ENCODE results near the gene COL5A1. TPM values are rescaled to one million over a fixed set of nuclear protein-coding genes. Genes with fewer than 3 reads are reported as not detected.
"Not testable (repeated sequence)": the region's sequence is repeated elsewhere in the genome, so short reads cannot be mapped to it uniquely, and the experiment has no call there.

COL5A1 gene
- total RNA-seq, 1 donor from 2014 or later = 79.4 TPM

DNA sequence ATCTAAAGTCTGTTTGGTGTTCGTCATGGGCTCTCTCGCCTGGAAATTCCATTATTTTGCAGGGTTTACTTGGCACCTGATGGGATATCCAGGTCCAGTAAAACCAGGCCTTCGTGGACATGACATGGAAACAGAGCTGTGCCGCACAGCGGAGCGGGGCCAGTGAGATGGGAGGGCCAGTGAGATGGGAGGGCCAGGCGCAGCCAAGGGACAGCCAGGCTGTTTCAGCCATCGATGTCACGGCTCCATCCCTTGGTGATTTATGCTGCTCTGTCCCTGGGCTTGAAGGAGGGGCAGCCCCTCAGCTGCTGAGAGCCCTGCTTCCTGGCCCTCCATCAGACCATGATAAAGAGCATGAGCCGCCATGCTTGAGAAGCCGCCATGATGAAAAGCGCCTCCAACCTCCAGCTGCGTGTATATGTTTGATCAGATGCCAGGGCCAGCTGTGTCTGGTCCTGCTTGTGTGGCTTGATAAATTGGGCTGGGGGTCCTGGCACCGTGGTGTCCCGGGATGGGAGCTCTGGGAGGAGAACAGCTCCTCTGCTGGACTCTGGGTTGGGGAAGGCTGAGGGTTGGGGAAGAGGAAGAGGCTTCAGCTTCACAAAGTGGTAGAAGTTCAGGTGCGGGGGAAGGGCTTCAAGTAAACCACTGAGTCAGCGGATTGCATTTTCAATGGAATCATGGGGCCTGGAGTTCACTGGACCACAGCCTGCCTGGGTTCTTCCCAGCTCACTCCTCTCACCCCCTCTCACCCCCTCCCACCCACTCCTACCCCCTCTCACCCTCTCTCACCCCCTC, 6.1 kb upstream of the COL5A1 start:
- DNase-seq (ENCODE audit: low spot score) = peak; percentile 49
- no peak for ATAC-seq
- intact Hi-C loops (cut with DNase I) = no loop called here

DNA sequence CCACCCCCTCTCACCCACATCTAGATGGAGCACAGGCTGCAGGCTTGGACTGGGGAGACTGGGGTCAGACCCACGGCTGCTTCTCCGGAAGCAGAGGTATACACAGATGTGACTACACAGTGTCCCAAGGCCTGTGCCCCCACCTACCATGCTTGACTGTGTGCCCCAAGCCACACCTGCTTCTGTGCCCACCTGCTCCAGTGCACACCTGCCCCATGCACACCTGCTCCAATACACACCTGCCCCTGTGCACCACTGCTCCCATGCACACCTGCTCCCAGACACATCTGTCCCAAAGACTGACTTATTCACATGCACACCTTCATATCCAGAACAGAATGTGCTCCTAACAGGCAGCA, 5.5 kb upstream of the COL5A1 start:
- peak; percentile 18 for DNase-seq (ENCODE audit: low spot score)
- ATAC-seq = no peak
- intact Hi-C loops (cut with DNase I) = no loop called here

- DNase-seq (ENCODE audit: low spot score) (peak; percentile 73), ATAC-seq (no peak)
- intact Hi-C loops (cut with DNase I) = no loop called here
These were observed 4.4 kb upstream of the COL5A1 start for GRCh38 chr9:134637241-134637640.

GRCh38 chr9:134637696-134638501, 3.7 kb upstream of the COL5A1 start:
- DNase-seq (ENCODE audit: low spot score) (peak; percentile 56), ATAC-seq (no peak)
- intact Hi-C loops (cut with DNase I) = no loop called here

- ATAC-seq (no peak), DNase-seq (ENCODE audit: low spot score) (no peak)
- intact Hi-C loops (cut with DNase I) = no loop called here
These were observed 3.0 kb upstream of the COL5A1 start for GRCh38 chr9:134638502-134639090.

DNA sequence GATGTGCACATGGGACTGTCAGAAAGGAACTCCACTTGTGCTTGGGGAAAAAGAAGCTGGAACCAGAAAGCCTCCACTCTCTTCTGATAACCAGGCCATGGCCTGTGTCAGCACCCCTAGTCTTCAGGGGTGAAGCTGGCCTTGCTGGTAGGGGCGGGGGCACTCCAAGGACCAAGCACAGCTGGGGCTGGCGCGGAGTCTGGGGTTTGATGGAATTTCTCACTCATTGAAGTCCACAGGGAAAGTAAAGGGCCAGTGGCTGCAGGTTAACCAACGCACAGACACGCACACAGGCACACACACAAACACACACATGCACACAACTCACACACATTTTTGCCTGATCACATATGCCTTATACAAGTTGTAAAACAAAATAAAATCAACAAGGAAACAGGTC, 1.6 kb upstream of the COL5A1 start:
- DNase-seq (ENCODE audit: low spot score) (no peak), ATAC-seq (no peak)
- intact Hi-C loops (cut with DNase I) = loop anchor here (10.0 kb wide), 1 partner anchor 185 kb away; no protein-coding TSS in a partner anchor

DNA sequence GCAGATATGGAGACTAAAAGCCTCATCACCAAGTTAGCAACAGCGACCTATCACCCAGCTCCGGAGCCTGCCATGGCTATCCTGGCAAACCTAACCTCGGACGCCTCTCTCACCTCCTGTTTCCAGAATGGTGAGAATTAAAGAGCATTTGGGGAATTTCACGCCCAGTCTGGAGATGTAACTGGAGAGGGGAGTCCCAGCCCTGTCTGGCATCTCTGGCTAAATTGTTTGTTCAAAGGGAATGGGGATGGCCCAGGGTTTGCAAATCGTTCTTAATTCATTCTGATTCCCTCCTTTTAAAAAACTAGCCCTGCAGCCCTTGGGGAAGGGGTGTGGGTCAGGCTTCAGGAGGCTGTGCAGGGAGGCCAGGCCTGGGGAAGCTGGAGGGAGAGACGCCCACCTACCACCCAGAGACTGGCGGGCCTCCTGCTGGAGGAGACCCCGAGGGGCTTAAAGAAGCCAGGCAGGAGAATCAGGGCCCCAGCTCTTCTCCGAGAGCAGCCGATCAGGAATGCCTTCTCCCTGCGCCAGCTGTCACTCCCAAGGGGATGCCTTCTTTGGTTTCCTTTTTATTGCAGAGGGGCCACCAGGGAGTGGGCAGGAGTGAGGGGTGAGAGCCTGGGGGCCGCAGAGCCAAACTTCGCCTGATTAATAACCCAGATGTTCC, 964 bp upstream of the COL5A1 start:
- DNase-seq (ENCODE audit: low spot score) (no peak), ATAC-seq (no peak)
- intact Hi-C loops (cut with DNase I) = loop anchor here (10.0 kb wide), 1 partner anchor 186 kb away; no protein-coding TSS in a partner anchor

DNA sequence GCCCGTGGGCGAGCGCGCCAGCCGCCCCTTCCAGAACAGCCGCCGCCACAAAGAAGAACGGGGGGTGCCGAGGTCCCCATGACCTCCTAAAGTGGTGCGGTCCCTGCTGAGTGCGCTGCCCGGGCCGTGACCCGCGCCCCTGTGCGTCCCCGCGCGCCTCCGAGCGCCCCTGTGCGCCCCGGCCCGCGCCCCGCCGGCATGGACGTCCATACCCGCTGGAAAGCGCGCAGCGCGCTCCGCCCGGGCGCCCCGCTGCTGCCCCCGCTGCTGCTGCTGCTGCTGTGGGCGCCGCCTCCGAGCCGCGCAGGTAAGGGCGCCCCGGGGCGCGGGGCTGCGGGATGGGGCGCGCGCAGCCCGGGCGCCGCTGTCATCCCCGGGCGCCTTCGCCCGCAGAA, 384 bp downstream of the COL5A1 start:
- ATAC-seq = no peak
- no peak for DNase-seq (ENCODE audit: low spot score)
- intact Hi-C loops (cut with DNase I) = loop anchor here (10.0 kb wide), 1 partner anchor 187 kb away; no protein-coding TSS in a partner anchor

GRCh38 chr9:134642385-134643181, 980 bp downstream of the COL5A1 start:
- peak; percentile 77 for ATAC-seq
- peak; percentile 85 for DNase-seq (ENCODE audit: low spot score)
- intact Hi-C loops (cut with DNase I) = loop anchor here (10.0 kb wide), 1 partner anchor 188 kb away; no protein-coding TSS in a partner anchor

DNA sequence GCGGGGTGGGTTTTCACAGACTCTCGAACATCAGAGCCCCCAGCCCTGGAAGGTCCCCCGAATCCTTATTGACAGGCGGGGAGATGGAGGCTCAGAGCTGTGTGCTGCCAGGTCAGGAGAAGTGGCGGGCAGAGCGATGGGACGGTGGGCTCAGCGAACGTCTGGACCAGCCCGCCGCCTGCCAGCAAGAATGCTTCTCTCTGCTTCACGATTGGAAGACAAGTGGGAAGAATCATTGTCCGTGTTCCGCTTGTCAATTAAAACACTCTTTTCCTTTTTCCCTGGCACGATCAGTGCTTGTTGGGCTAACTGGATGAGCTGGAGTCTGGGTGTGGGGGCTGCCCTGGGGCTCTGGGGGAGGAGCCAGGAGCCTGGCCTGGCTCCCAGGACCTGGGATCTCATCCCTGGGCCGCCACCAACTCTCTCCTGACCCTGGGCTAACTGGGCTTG, 1.6 kb downstream of the COL5A1 start:
- no peak for DNase-seq (ENCODE audit: low spot score)
- ATAC-seq = no peak
- intact Hi-C loops (cut with DNase I) = loop anchor here (10.0 kb wide), 1 partner anchor 188 kb away; no protein-coding TSS in a partner anchor

DNA sequence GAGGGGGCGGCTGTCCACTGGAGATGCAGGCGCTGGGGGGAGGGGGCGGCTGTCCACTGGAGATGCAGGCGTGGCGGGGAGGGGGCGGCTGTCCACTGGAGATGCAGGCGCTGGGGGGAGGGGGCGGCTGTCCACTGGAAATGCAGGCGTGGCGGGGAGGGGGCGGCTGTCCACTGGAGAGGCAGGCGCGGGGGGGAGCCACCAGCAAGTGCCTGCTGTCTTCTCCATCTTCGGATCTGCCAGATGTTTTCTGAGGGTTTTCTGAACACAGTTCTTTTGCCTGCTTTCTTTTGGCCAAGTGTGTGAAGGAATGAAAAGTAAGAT, 2.8 kb downstream of the COL5A1 start:
- ATAC-seq; DNase-seq (ENCODE audit: low spot score): not testable (repeated sequence)
- intact Hi-C loops (cut with DNase I) = loop anchor here (10.0 kb wide), 1 partner anchor 190 kb away; no protein-coding TSS in a partner anchor

DNA sequence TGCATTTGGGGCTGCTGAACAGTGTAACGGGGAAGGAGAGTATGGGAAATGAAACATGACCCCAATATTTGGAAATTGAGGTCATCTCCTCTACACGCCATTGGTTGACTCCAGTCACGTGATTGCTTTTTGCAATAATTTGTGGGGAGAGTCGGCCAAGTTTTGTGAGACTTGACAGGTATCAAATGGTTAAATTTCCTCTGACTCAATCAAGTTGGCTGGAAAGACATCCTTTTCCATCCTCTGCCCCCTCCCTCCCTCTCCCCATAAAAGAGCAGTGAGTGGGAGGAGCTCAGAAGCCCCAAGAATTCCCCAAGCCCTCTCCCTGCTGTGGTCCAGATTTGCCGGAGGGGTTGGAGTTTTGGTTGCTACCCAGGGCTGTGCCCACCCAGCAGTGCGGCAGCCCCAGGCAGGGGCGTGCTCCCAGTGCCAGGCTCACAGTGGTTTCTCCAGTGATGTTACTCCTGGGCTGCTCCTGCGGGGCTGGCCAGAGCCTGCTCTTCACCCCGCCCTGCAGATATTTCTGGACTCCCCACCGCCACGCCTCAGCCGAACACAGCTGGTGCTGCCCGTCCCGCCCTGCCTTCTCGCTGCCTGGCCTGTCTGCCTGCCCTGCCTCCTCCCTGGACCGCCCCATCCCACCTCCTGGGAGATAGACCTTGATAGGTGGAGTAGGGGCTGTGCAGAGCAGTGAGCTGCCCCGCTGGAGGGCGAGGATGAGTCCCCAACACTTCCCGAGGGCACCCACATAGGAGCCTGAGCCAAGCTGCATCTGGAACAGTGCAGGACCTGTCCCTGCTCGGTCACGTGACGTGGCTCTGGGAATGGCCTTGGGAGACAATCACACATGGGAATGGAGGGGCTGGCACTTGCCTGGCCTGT, 3.4 kb downstream of the COL5A1 start:
- peak; percentile 69 for ATAC-seq
- DNase-seq (ENCODE audit: low spot score) = peak; percentile 90
- intact Hi-C loops (cut with DNase I) = loop anchor here (10.0 kb wide), 1 partner anchor 190 kb away; no protein-coding TSS in a partner anchor

GRCh38 chr9:134645607-134646365, 4.2 kb downstream of the COL5A1 start:
- no peak for DNase-seq (ENCODE audit: low spot score)
- intact Hi-C loops (cut with DNase I) = loop anchor here (10.0 kb wide), 1 partner anchor 191 kb away; no protein-coding TSS in a partner anchor
- no peak for ATAC-seq

DNA sequence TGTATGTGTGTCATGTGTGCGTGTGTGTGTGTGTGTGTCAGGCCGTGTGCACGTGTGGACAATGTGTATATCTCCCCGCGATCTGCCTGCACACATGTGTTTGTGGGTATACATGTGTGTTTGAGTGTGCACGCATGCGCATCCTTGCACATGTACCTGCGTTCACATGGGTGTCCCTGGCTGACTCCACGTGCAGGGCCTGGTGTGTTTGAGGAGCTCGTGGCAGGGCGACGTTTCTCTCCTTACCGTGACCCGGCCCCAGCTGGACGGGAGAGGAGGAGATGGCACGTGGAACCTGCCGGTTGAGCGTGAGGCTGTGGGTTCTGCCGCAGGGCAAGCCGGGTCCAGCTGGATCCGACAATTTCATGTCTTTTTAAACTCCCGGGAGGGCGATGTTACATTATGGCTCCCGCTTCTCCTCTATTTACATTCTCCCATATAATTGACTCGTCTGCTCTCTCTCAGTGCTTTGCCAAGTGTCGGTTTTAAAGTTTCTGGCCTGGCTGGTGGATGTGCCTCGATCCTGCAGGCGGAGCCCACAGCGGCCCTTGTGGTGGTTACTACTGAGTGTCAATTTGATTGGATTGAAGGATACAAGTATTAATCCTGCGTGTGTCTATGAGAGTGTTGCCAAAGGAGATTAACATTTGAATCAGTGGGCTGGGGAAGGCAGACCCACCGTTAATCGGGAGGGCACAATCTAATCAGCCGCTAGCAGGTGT, 5.9 kb downstream of the COL5A1 start:
- DNase-seq (ENCODE audit: low spot score) (no peak), ATAC-seq (no peak)
- intact Hi-C loops (cut with DNase I) = loop anchor here (10.0 kb wide), 1 partner anchor 193 kb away; no protein-coding TSS in a partner anchor

DNA sequence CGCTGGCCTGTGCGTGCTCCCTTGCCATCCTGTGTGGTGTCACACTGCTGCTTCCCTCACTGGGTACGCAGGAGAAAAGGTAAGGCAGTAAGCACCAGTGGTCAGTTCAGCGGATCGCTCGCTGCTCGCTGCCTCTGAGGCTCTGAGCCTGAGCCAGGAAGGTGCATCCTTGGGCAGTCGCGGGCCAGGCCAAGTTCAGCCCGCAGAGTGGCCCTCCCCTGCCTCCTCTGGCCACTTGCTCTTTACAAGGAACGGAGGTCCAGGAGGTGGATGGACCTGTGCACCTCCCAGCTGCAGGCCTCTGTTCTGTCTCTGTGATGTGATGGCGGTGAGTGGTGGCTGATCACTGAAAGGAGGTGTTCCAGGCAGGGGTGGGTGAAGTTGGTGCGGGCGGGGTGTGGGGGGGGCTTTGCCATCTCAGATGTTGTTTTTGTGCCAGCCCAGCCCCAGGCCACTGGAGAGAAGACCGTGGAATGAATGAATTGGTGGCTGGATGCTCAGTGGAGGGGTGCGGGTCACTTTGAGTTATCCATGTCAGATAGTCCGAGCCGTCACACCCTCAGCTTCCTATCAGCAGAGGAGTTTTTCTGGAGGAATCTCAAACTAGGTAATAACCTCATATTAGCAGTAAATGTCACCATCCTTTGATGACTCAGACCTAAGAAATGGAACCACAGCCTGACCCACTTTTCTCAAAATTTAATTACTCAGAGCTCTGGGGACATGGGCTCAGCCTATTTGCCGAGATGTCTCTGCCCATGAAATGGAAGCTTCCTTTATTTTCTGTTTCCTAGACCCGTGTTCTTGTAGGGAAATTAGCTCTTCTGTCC, 7.3 kb downstream of the COL5A1 start:
- DNase-seq (ENCODE audit: low spot score) = no peak

More for the DNA sequence above, 7.3 kb downstream of the COL5A1 start:
- intact Hi-C loops (cut with DNase I) = loop anchor here (10.0 kb wide), 1 partner anchor 194 kb away; no protein-coding TSS in a partner anchor
- no peak for ATAC-seq

Measured in sciatic nerve (tissue), 2 donors.